CD4-positive, alpha-beta T cell (primary cell): Measurements from ENCODE around the gene DLK1. TPM values are rescaled to one million over a fixed set of nuclear protein-coding genes. Genes with fewer than 3 reads are reported as not detected.
A peak's percentile ranks its signal among the peaks of the same experiment; 100 is the strongest.

Experiments used
- ATAC-seq: fragments of 200-7000 bp; cut with Tn5 transposase; one replicate; pipeline ENCODE4 v1.10.0; 2022; ENCODE audit warnings: mild to moderate bottlenecking; ENCODE audit not compliant: poor library complexity
- CTCF ChIA-PET: fragments of 350-600 bp; sonication (Branson Sonifier 250); formaldehyde crosslinking; loops from one replicate; lab custom pipeline; 2021; ENCODE audit warnings: antibody characterized with exemption, inconsistent platforms; lab: Charles Lee
- POLR2A ChIA-PET: fragments of 350-600 bp; sonication (Branson Sonifier 250); formaldehyde crosslinking; loops from one replicate; lab custom pipeline; 2021; ENCODE audit warnings: antibody characterized with exemption, inconsistent platforms; lab: Charles Lee
- DNase-seq, 14 experiments: peaks; one replicate each; pipeline ENCODE4 v3.0.0-alpha.2; 2013 to 2020; ENCODE audit warnings: mixed read lengths in 2 of 14
- H3K27ac ChIP-seq, 2 donors: one replicate each; pipeline versions ENCODE4 v1.5.1 to v1.7.0; 2013; ENCODE audit warnings: low read length in 2 of 2, low read depth in 1 of 2, mild to moderate bottlenecking in 1 of 2
- H3K27me3 ChIP-seq, 2 experiments: 1 replicate in 1 of 2; 2 replicates in 1 of 2; pipeline versions ENCODE4 v1.6.1 to v1.7.0; 2013; ENCODE audit warnings: low read length in 2 of 2, control low read depth in 1 of 2, mild to moderate bottlenecking in 1 of 2, moderate library complexity in 1 of 2; ENCODE audit not compliant: insufficient read depth in 2 of 2, control insufficient read depth in 1 of 2
- H3K36me3 ChIP-seq: one replicate; pipeline ENCODE4 v1.6.1; 2013; ENCODE audit warnings: low read length, control low read depth; ENCODE audit not compliant: insufficient read depth
- H3K4me1 ChIP-seq: one replicate; pipeline ENCODE4 v1.6.1; 2013; ENCODE audit warnings: low read length, control low read depth; ENCODE audit not compliant: insufficient read depth
- H3K4me3 ChIP-seq: one replicate; pipeline ENCODE4 v1.5.1; 2013; ENCODE audit warnings: mild to moderate bottlenecking, low read length, moderate library complexity
- H3K9me3 ChIP-seq, 2 experiments: 1 replicate in 1 of 2; 2 replicates in 1 of 2; pipeline versions ENCODE4 v1.6.1 to v1.7.0; 2013; ENCODE audit warnings: low read length in 2 of 2, mild to moderate bottlenecking in 2 of 2, control low read depth in 1 of 2, moderate library complexity in 1 of 2; ENCODE audit not compliant: control insufficient read depth in 1 of 2, insufficient read depth in 1 of 2
- H3K27ac Mint-ChIP-seq: one replicate; pipeline ENCODE4 v1.8.0; 2020; ENCODE audit warnings: mixed read lengths
- H3K27me3 Mint-ChIP-seq: one replicate; pipeline ENCODE4 v1.8.0; 2021; ENCODE audit warnings: mixed read lengths
- H3K36me3 Mint-ChIP-seq: one replicate; pipeline ENCODE4 v1.8.0; 2021; ENCODE audit warnings: low read depth, mixed read lengths
- H3K4me1 Mint-ChIP-seq: one replicate; pipeline ENCODE4 v1.8.0; 2021; ENCODE audit warnings: low read depth, mixed read lengths
- H3K4me3 Mint-ChIP-seq: one replicate; pipeline ENCODE4 v1.8.0; 2020; ENCODE audit warnings: mild to moderate bottlenecking, mixed read lengths
- H3K9me3 Mint-ChIP-seq: one replicate; pipeline ENCODE4 v1.8.0; 2020; ENCODE audit warnings: mixed read lengths
- CTCF ChIP-seq: fragments of 200-600 bp; IDR thresholded peaks from one replicate; pipeline ENCODE4 v1.8.0; 2022; ENCODE audit warnings: antibody characterized with exemption, mild to moderate bottlenecking
- intact Hi-C, 2 experiments: fragments of 100-400 bp; cut with DNase I in 1 of 2; cut with micrococcal nuclease in 1 of 2; formaldehyde crosslinking; loops; one replicate each; pipeline versions ENCODE4 v1.15.1 to v1.9.0; 2023 to 2025; cut with DNase I, micrococcal nuclease
- total RNA-seq, 174 experiments: library from RNA in 2 of 174; stranded (reverse) in 2 of 174; gene quantifications; one replicate each; pipeline ENCODE4 v1.2.3 and lab custom pipeline; 2021 to 2026

The DLK1 gene
- total RNA-seq, 2 experiments from 2014 or later: not detected

- no peak overlapping the region for H3K4me3 ChIP-seq
- no peaks in the 10 kb centered on the region for H3K9me3 ChIP-seq
- Mint-ChIP-seq H3K36me3 (no peaks in the 10 kb centered on the region), H3K4me1 (no peaks in the 10 kb centered on the region), H3K27me3 (peaks cover 4% of the 10 kb centered on the region), H3K4me3 (no peak overlapping the region), H3K9me3 (no peaks in the 10 kb centered on the region), H3K27ac (no peak overlapping the region)
- POLR2A ChIA-PET: no interaction called here
- H3K36me3 ChIP-seq: no peaks in the 10 kb centered on the region
- no peaks in the 10 kb centered on the region for H3K27me3 ChIP-seq
- H3K4me1 ChIP-seq: no peaks in the 10 kb centered on the region
- TF ChIP-seq CTCF: no peak
- no peak for ATAC-seq
- intact Hi-C loops: no loop called here
- no peak for DNase-seq
- no peak overlapping the region for H3K27ac ChIP-seq
- CTCF ChIA-PET: no interaction called here
These were observed 8.6 kb downstream of the DLK1 start for GRCh38 chr14:100735271-100735670.

- Histone ChIP-seq H3K9me3 (peaks cover 0 to 6% of the 10 kb centered on the region in 2 experiments), H3K27ac (no peak overlapping the region), H3K27me3 (no peaks in the 10 kb centered on the region), H3K4me1 (no peaks in the 10 kb centered on the region), H3K4me3 (no peak overlapping the region), H3K36me3 (no peaks in the 10 kb centered on the region)
- Mint-ChIP-seq H3K4me3 (no peak overlapping the region), H3K27me3 (peaks cover 4% of the 10 kb centered on the region), H3K36me3 (no peaks in the 10 kb centered on the region), H3K9me3 (no peaks in the 10 kb centered on the region), H3K4me1 (no peaks in the 10 kb centered on the region), H3K27ac (no peak overlapping the region)
- POLR2A ChIA-PET: no interaction called here
- TF ChIP-seq CTCF: no peak
- DNase-seq: peak in 1 of 14 experiments; percentile 20
- CTCF ChIA-PET: no interaction called here
- ATAC-seq: no peak
- intact Hi-C loops: no loop called here
These were observed 9.8 kb downstream of the DLK1 start for GRCh38 chr14:100736269-100737180.

- no peak for ATAC-seq
- Histone ChIP-seq H3K27me3 (no peaks in the 10 kb centered on the region), H3K36me3 (no peaks in the 10 kb centered on the region), H3K9me3 (peaks cover 0 to 6% of the 10 kb centered on the region in 2 experiments), H3K27ac (no peak overlapping the region), H3K4me3 (no peak overlapping the region), H3K4me1 (no peaks in the 10 kb centered on the region)
- H3K27me3 Mint-ChIP-seq: peaks cover 4% of the 10 kb centered on the region
- TF ChIP-seq CTCF: no peak
- CTCF ChIA-PET: no interaction called here
- H3K4me3 Mint-ChIP-seq: no peak overlapping the region
- intact Hi-C loops: no loop called here
- DNase-seq: peak in 1 of 14 experiments; percentile 21
- H3K4me1 Mint-ChIP-seq: no peaks in the 10 kb centered on the region
- H3K9me3 Mint-ChIP-seq: no peaks in the 10 kb centered on the region
- H3K27ac Mint-ChIP-seq: no peak overlapping the region
- POLR2A ChIA-PET: no interaction called here
- H3K36me3 Mint-ChIP-seq: no peaks in the 10 kb centered on the region
These were observed 10.8 kb downstream of the DLK1 start for GRCh38 chr14:100737526-100737925.
